Neural crest cell (in vitro differentiated cells): ENCODE measurements around the gene NXPH1. TPM values are rescaled to one million over a fixed set of nuclear protein-coding genes. Genes with fewer than 3 reads are reported as not detected.

ENCODE experiments used
- DNase-seq: peaks from one replicate; pipeline ENCODE4 v3.0.0; 2021; ENCODE audit warnings: low read depth, mixed read lengths, low spot score
- H3K27ac Mint-ChIP-seq: one replicate; pipeline ENCODE4 v1.8.0; 2021; ENCODE audit warnings: mild to moderate bottlenecking, mixed read lengths; ENCODE audit not compliant: unreplicated experiment
- H3K27me3 Mint-ChIP-seq: 2 replicates; pipeline ENCODE4 v1.8.0; 2021; ENCODE audit warnings: low read depth, mild to moderate bottlenecking, mixed read lengths
- H3K36me3 Mint-ChIP-seq: 2 replicates; pipeline ENCODE4 v1.8.0; 2021; ENCODE audit warnings: low read depth, mild to moderate bottlenecking, mixed read lengths
- H3K4me1 Mint-ChIP-seq: 2 replicates; pipeline ENCODE4 v1.8.0; 2021; ENCODE audit warnings: mixed read lengths
- H3K4me3 Mint-ChIP-seq: one replicate; pipeline ENCODE4 v1.8.0; 2021; ENCODE audit warnings: mild to moderate bottlenecking, mixed read lengths
- H3K9me3 Mint-ChIP-seq: 2 replicates; pipeline ENCODE4 v1.8.0; 2021; ENCODE audit warnings: mixed read lengths
- total RNA-seq: library from RNA; stranded (reverse); gene quantifications from 2 replicates; pipeline ENCODE4 v1.2.1, GENCODE V29; 2021
- TF ChIP-seq, protein P1 (sequence below): fragments of 200-600 bp; sonication (generic); conservative IDR thresholded peaks from 2 replicates; pipeline ENCODE4 v1.5.0; 2021; ENCODE audit warnings: antibody characterized with exemption, mild to moderate bottlenecking

Gene NXPH1
- total RNA-seq, 1 donor from 2014 or later = 1.0 TPM

DNA sequence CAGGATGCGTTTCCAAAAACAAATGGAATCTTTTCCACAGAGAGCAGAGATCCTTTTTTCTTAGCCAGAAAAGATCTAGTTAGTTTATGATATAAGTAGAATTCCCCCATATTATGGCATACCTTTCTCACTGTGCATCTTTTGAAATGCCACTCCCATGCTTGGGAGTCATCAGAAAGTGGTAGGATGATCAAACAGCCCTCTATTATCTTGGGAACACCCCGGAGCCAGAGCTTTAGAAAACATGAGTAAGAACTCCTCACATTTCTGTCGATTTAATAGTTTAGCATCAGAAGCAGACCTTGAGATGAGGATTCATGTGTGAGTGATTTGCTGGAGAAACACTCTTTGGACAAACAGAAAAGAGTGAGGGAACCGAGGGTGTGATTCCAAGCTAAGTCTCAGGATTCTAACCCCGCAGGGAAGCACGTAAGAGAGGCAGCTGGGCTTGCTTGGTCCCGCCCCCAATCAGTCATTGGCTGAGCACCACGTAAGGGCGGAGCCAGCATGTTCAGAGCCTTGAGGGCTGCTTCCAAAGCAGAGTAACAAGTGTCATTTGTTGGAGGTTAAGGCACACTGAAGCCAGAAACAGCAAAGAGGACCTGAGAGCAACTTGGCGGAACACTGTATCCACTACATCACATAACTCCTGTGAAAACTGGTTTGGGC, 43.7 kb upstream of the NXPH1 start:
- DNase-seq = peak; percentile 46
- Mint-ChIP-seq H3K27me3 (no peaks in the 10 kb centered on the region), H3K4me1 (peaks cover 41% of the 10 kb centered on the region), H3K4me3 (peak overlapping the region; percentile 29), H3K9me3 (no peaks in the 10 kb centered on the region), H3K36me3 (no peaks in the 10 kb centered on the region), H3K27ac (peak overlapping the region; percentile 22)
- TF ChIP-seq, protein P1, sequence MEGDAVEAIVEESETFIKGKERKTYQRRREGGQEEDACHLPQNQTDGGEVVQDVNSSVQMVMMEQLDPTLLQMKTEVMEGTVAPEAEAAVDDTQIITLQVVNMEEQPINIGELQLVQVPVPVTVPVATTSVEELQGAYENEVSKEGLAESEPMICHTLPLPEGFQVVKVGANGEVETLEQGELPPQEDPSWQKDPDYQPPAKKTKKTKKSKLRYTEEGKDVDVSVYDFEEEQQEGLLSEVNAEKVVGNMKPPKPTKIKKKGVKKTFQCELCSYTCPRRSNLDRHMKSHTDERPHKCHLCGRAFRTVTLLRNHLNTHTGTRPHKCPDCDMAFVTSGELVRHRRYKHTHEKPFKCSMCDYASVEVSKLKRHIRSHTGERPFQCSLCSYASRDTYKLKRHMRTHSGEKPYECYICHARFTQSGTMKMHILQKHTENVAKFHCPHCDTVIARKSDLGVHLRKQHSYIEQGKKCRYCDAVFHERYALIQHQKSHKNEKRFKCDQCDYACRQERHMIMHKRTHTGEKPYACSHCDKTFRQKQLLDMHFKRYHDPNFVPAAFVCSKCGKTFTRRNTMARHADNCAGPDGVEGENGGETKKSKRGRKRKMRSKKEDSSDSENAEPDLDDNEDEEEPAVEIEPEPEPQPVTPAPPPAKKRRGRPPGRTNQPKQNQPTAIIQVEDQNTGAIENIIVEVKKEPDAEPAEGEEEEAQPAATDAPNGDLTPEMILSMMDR = no peak

DNA sequence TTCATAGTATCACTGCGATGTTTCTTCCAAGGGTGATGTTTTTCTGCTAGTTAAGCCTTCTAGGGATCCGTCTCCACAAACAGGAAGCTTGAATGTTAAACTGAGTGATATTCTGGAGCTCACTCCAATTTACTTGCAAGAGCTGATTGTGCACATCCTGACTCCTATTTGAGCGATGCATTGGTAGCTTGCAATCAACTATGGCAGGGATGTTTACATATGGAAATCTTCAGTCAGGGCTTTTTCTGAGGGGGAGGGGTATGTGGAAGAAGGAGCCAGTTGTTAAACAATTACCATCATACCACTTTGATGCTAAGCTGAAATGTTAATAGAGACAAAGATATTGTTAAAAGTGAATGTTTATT, 43.2 kb upstream of the NXPH1 start:
- peaks cover 39% of the 10 kb centered on the region for H3K4me1 Mint-ChIP-seq
- no peak overlapping the region for H3K4me3 Mint-ChIP-seq
- TF ChIP-seq, protein P1 = no peak
- H3K36me3 Mint-ChIP-seq = no peaks in the 10 kb centered on the region
- H3K9me3 Mint-ChIP-seq = no peaks in the 10 kb centered on the region
- DNase-seq = no peak
- no peaks in the 10 kb centered on the region for H3K27me3 Mint-ChIP-seq
- no peak overlapping the region for H3K27ac Mint-ChIP-seq

DNA sequence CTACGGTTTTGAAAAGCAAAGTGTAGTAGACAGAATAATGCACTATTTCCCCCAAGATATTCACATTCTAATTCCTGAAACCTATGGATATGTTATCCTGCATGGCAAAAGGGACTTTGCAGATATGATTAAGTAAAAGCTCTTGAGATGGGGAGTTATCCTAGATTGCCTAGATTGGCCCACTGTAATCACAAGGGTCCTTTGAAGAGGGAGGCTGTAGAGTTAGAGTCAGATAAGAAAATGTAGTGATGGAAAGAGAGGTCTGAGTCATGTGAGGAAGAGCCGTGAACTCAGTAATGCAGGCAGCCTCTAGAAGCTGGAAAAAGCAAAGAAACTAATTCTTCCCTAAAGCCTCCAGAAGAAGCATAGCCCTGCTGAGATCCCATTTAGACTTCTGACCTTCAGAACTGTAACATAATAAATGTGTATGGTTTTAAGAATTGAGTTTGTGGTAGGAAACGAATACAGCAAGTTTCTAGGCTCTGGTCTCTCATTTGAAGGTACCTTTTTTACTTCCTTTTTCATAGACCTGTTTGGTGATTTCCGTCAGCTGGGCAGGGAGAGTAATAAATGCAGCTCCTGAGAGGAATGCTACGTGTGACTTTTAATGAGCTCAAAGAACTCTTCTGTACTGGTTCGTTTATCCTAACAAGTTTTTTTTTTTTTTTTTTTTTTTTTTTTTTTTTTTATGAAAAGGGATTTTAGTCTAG, 41.9 kb upstream of the NXPH1 start:
- no peak overlapping the region for H3K4me3 Mint-ChIP-seq
- peaks cover 2% of the 10 kb centered on the region for H3K27me3 Mint-ChIP-seq
- TF ChIP-seq, protein P1 = no peak
- peaks cover 2% of the 10 kb centered on the region for H3K36me3 Mint-ChIP-seq
- no peak overlapping the region for H3K27ac Mint-ChIP-seq
- peaks cover 36% of the 10 kb centered on the region for H3K4me1 Mint-ChIP-seq
- peaks cover 1% of the 10 kb centered on the region for H3K9me3 Mint-ChIP-seq
- no peak for DNase-seq

DNA sequence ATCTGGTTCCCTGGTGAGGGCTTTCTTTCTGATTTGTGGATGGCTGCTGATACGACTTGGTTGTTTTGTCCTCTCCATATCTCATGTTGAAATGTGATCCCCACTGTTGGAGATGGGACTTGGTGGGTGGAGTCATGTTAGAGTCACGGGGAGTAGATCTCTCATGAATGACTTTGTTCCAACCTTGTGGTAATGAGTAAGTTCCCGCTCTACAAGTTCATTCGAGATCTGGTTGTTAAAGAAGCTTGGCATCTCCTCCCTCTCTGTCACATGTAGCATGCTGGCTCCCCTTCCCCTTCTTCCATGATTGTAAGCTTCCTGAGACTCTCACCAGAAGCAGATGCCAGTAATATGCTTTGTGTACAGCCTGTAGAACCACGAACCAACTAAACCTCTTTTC, 37.1 kb upstream of the NXPH1 start:
- H3K4me1 Mint-ChIP-seq = no peaks in the 10 kb centered on the region
- TF ChIP-seq, protein P1 = no peak
- H3K36me3 Mint-ChIP-seq = peaks cover 4% of the 10 kb centered on the region
- H3K27ac Mint-ChIP-seq = no peak overlapping the region
- DNase-seq = no peak
- H3K9me3 Mint-ChIP-seq = peaks cover 2% of the 10 kb centered on the region
- H3K27me3 Mint-ChIP-seq = peaks cover 3% of the 10 kb centered on the region
- no peak overlapping the region for H3K4me3 Mint-ChIP-seq

DNA sequence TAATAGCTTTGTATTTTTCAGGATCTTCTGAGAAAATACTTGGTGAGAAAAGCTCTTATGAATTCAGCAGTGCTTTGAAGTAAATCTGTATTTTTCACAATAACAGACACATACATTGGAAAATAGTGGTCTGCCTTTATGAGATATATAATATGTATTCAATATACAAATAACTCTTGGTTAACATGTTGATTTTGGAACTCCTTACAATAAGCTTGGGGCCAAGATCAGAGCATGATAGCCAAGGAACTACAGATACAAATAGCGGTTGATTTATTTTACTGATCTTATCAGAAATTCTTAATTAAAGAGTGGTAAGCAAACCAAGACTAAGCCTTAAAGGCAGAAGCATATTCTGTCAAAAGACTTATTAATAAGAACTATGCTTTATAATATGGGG, 24.5 kb upstream of the NXPH1 start:
- TF ChIP-seq, protein P1 = no peak
- Mint-ChIP-seq H3K27ac (no peak overlapping the region), H3K4me1 (no peaks in the 10 kb centered on the region), H3K27me3 (no peaks in the 10 kb centered on the region), H3K9me3 (peaks cover 8% of the 10 kb centered on the region), H3K36me3 (no peaks in the 10 kb centered on the region), H3K4me3 (no peak overlapping the region)
- DNase-seq = no peak
